A549 (cell line): ENCODE data around the gene SLC6A3. TPM values are rescaled to one million over a fixed set of nuclear protein-coding genes. Genes with fewer than 3 reads are reported as not detected.

ENCODE experiments used
- ATAC-seq, 2 experiments: fragments of 200-7000 bp in 1 of 2; fragments of >200 bp in 1 of 2; cut with Nextera tagmentation in 1 of 2; cut with Tn5 transposase in 1 of 2; 3 replicates each; pipeline versions ENCODE4 v1.8.0 to v1.9.1; 2018 to 2020; ENCODE audit warnings: mild to moderate bottlenecking in 1 of 2, moderate library complexity in 1 of 2
- CTCF ChIA-PET: fragments of 300-600 bp; sonication (Branson Sonifier 250); formaldehyde crosslinking; extraction: SDS; loops from one replicate; lab custom pipeline; 2021; ENCODE audit warnings: antibody characterized with exemption, inconsistent platforms; lab: Yijun Ruan, JAX
- POLR2A ChIA-PET: fragments of 350-600 bp; formaldehyde crosslinking; extraction: SDS; loops from one replicate; lab custom pipeline; 2021; ENCODE audit warnings: antibody characterized with exemption, inconsistent platforms; lab: Yijun Ruan, JAX
- DNase-seq, 2 experiments: peaks; one replicate each; pipeline versions ENCODE4 v3.0.0 to v3.0.0-alpha.2; 2011 to 2016; ENCODE audit warnings: low read depth in 1 of 2, low spot score in 1 of 2
- FAIRE-seq: peaks from 2 replicates; lab custom pipeline; 2011; peaks lifted over from hg19 to GRCh38; lab: Jason Lieb, UNC
- H3K27ac ChIP-seq, 2 experiments: fragments of >200 bp; sonication (Bioruptor Twin); formaldehyde crosslinking; 3 replicates each; pipeline ENCODE4 v1.5.1; 2016 to 2017
- H3K4me1 ChIP-seq: fragments of >200 bp; sonication (Bioruptor Twin); formaldehyde crosslinking; 3 replicates; pipeline ENCODE4 v1.6.1; 2016
- H3K4me2 ChIP-seq: fragments of >200 bp; sonication (Bioruptor Twin); formaldehyde crosslinking; 3 replicates; pipeline ENCODE4 v1.6.1; 2016
- H3K4me3 ChIP-seq: fragments of >200 bp; sonication (Bioruptor Twin); formaldehyde crosslinking; 3 replicates; pipeline ENCODE4 v1.5.1; 2016
- H3K9me3 ChIP-seq: fragments of >200 bp; sonication (Bioruptor Twin); formaldehyde crosslinking; 3 replicates; pipeline ENCODE4 v1.6.1; 2016
- BHLHE40 ChIP-seq: IDR thresholded peaks from 2 replicates; pipeline ENCODE4 v1.6.1; 2012; ENCODE audit warnings: low read depth, low read length, inconsistent platforms
- CBX2 ChIP-seq: fragments of 200-600 bp; sonication (generic); IDR thresholded peaks from 2 replicates; pipeline ENCODE4 v1.6.1; 2016; ENCODE audit warnings: low read depth, mild to moderate bottlenecking, borderline replicate concordance
- CEBPB ChIP-seq, 2 experiments: fragments of >200 bp in 1 of 2; sonication (Bioruptor Twin) in 1 of 2; formaldehyde crosslinking in 1 of 2; IDR thresholded peaks; 2 replicates each; pipeline ENCODE4 v1.6.1; 2012 to 2016
- CHD2 ChIP-seq: fragments of 150-350 bp; IDR thresholded peaks from 2 replicates; pipeline ENCODE4 v1.6.1; 2014; ENCODE audit warnings: low read length; ENCODE audit not compliant: partially characterized antibody
- CHD4 ChIP-seq: fragments of 200-600 bp; sonication (generic); IDR thresholded peaks from 2 replicates; pipeline ENCODE4 v1.6.1; 2016; ENCODE audit warnings: antibody characterized with exemption, mild to moderate bottlenecking, borderline replicate concordance
- EHMT2 ChIP-seq: fragments of 200-600 bp; sonication (generic); IDR thresholded peaks from 2 replicates; pipeline ENCODE4 v1.6.1; 2016; ENCODE audit warnings: antibody characterized with exemption, low read depth, mild to moderate bottlenecking, moderate library complexity
- FOSB ChIP-seq: fragments of 250-450 bp; sonication (Bioruptor Pico); IDR thresholded peaks from 2 replicates; pipeline ENCODE4 v1.5.0; 2020; ENCODE audit warnings: mild to moderate bottlenecking, moderate library complexity
- FOSL2 ChIP-seq, 2 experiments: fragments of 450-650 bp in 1 of 2; fragments of >200 bp in 1 of 2; sonication (Bioruptor Twin) in 1 of 2; formaldehyde crosslinking; IDR thresholded peaks; 2 replicates each; pipeline versions ENCODE4 v1.5.0 to v1.6.1; 2016 to 2020; ENCODE audit warnings: mild to moderate bottlenecking in 1 of 2, moderate library complexity in 1 of 2
- FOXS1 ChIP-seq: fragments of 250-450 bp; sonication (Bioruptor Pico); IDR thresholded peaks from 2 replicates; pipeline ENCODE4 v1.5.0; 2020; ENCODE audit warnings: mild to moderate bottlenecking, moderate library complexity
- HDAC2 ChIP-seq: fragments of 200-600 bp; sonication (generic); IDR thresholded peaks from 2 replicates; pipeline ENCODE4 v1.6.1; 2016
- HEYL ChIP-seq: fragments of 250-450 bp; sonication (Bioruptor Pico); IDR thresholded peaks from 2 replicates; pipeline ENCODE4 v1.8.0; 2021; ENCODE audit warnings: mild to moderate bottlenecking, moderate library complexity
- HOXB5 ChIP-seq: fragments of 250-450 bp; sonication (Bioruptor Pico); IDR thresholded peaks from 2 replicates; pipeline ENCODE4 v1.5.0; 2020; ENCODE audit warnings: mild to moderate bottlenecking, moderate library complexity
- JUN ChIP-seq, 2 experiments: fragments of >200 bp; sonication (Bioruptor Twin); formaldehyde crosslinking; IDR thresholded peaks; 2 replicates in 1 of 2; 3 replicates in 1 of 2; pipeline ENCODE4 v1.6.1; 2016 to 2017
- JUNB ChIP-seq: fragments of >200 bp; sonication (Bioruptor Twin); formaldehyde crosslinking; IDR thresholded peaks from 2 replicates; pipeline ENCODE4 v1.6.1; 2016
- KDM1A ChIP-seq: fragments of 200-600 bp; sonication (generic); IDR thresholded peaks from 2 replicates; pipeline ENCODE4 v1.6.1; 2016; ENCODE audit warnings: low read depth, mild to moderate bottlenecking
- MAFK ChIP-seq: fragments of 450-650 bp; IDR thresholded peaks from 2 replicates; pipeline ENCODE4 v1.6.1; 2014; ENCODE audit not compliant: partially characterized antibody
- NFE2L2 ChIP-seq: fragments of 150-350 bp; conservative IDR thresholded peaks from 2 replicates; pipeline ENCODE4 v1.6.1; 2014; ENCODE audit warnings: low read length
- PBX3 ChIP-seq: IDR thresholded peaks from 2 replicates; pipeline ENCODE4 v1.6.1; 2012
- PHF8 ChIP-seq: fragments of 200-600 bp; sonication (generic); IDR thresholded peaks from 2 replicates; pipeline ENCODE4 v1.6.1; 2016; ENCODE audit warnings: low read depth, mild to moderate bottlenecking, antibody characterized with exemption, moderate library complexity, borderline replicate concordance
- POLR2A ChIP-seq: IDR thresholded peaks from 2 replicates; pipeline ENCODE4 v1.6.1; 2012; ENCODE audit warnings: mild to moderate bottlenecking, low read length
- RNF2 ChIP-seq: fragments of 200-600 bp; sonication (generic); IDR thresholded peaks from 2 replicates; pipeline ENCODE4 v1.6.1; 2016; ENCODE audit warnings: low read depth, mild to moderate bottlenecking, antibody characterized with exemption, moderate library complexity, borderline replicate concordance
- SMC3 ChIP-seq: fragments of >200 bp; sonication (Bioruptor Twin); formaldehyde crosslinking; IDR thresholded peaks from 3 replicates; pipeline ENCODE4 v1.6.1; 2018; ENCODE audit warnings: inconsistent platforms
- ZFP36 ChIP-seq: fragments of 450-650 bp; IDR thresholded peaks from 2 replicates; pipeline ENCODE4 v1.6.1; 2014; ENCODE audit warnings: borderline replicate concordance; ENCODE audit not compliant: partially characterized antibody
- ZSCAN20 ChIP-seq: fragments of 250-450 bp; sonication (Bioruptor Pico); IDR thresholded peaks from 2 replicates; pipeline ENCODE4 v1.8.0; 2022; ENCODE audit warnings: mild to moderate bottlenecking, moderate library complexity
- WGBS: methylation state at CpG from one replicate; pipeline ENCODE4 v1.1.6; 2017; ENCODE audit errors: missing lambda C conversion rate; 5-methylcytosine and 5-hydroxymethylcytosine counted together
- polyA plus RNA-seq, 4 experiments: library from polyadenylated mRNA; depleted of rRNA in 3 of 4; stranded (reverse); fragments of >200 nt; fragmentation: RNase III in 1 of 4; extraction: RNeasy Plus Mini Kit Qiagen cat#74134 plus additional on column Dnase treatment in 1 of 4; gene quantifications; 2 replicates in 3 of 4; 3 replicates in 1 of 4; pipeline ENCODE4 v1.2.3, GENCODE V29; 2011 to 2017
- TF ChIP-seq, protein P1 (sequence below): IDR thresholded peaks from 2 replicates; pipeline ENCODE4 v1.6.1; 2012
- TF ChIP-seq, protein P2 (sequence below): fragments of >200 bp; sonication (Bioruptor Twin); formaldehyde crosslinking; IDR thresholded peaks from 3 replicates; pipeline ENCODE4 v1.6.1; 2016

The SLC6A3 gene
- polyA plus RNA-seq, 2 of the 4 experiments (the other 2 are of a cell fraction): 0.05 to 0.06 TPM

- TF ChIP-seq MAFK (no peak), HOXB5 (CRISPR knock-in tag) (no peak), POLR2A (no peak), CHD4 (no peak)
- TF ChIP-seq, protein P1, sequence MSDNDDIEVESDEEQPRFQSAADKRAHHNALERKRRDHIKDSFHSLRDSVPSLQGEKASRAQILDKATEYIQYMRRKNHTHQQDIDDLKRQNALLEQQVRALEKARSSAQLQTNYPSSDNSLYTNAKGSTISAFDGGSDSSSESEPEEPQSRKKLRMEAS: no peak
- TF ChIP-seq, protein P2, sequence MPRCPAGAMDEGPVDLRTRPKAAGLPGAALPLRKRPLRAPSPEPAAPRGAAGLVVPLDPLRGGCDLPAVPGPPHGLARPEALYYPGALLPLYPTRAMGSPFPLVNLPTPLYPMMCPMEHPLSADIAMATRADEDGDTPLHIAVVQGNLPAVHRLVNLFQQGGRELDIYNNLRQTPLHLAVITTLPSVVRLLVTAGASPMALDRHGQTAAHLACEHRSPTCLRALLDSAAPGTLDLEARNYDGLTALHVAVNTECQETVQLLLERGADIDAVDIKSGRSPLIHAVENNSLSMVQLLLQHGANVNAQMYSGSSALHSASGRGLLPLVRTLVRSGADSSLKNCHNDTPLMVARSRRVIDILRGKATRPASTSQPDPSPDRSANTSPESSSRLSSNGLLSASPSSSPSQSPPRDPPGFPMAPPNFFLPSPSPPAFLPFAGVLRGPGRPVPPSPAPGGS: no peak
Measured at GRCh38 chr5:1481959-1482331, 36.7 kb upstream of the SLC6A3 start (continued).

DNA sequence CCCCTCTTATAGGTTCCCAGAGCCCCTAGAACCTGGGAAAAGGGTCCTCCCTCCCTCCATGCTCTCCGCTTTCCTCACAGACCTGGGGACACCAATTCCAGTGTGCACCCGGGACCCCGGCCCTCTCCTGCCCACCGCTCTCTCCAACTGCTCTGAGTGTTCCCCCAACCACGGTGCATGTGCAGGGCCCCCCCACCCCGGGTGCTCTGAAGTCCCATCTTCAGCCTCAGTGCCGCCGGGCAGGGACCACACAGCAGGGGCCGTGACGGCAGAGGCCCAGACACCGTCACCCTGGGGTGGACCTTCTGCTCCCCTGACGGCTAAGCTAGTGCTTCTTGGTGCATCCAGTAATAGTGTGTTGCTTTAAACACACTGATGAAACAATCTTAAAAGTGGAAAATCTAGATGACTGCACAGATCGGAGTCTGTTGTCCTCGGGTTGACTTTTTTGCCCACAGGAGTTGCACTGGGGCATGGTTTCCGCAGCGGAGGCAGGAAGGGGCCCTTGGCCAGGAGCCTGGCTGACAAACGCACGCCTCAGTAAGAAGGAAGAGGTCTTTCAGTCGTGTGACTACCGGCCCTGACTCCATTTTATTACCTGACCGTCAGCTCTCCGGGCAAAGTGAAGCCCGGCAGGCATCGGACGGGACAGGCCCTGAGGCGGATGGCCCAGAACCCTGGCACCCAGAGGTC lies 36.2 kb upstream of the SLC6A3 start:
- 93% methylated on average over 22 of the region's 26 CpGs for WGBS
- TF ChIP-seq HOXB5 (CRISPR knock-in tag) (no peak), PBX3 (no peak), PHF8 (no peak), CBX2 (no peak), ZSCAN20 (CRISPR knock-in tag) (no peak), JUN (IDR thresholded peaks at IDR 0.05) (no peak), EHMT2 (no peak), RNF2 (no peak), KDM1A (no peak)
- TF ChIP-seq, all 56 proteins: peak for 0
- DNase-seq (no peak), FAIRE-seq (no peak), ATAC-seq (no peak)
- H3K4me3 ChIP-seq: no peak overlapping the region
- no peak overlapping the region for H3K4me2 ChIP-seq
- no peaks in the 10 kb centered on the region for H3K9me3 ChIP-seq
- ChIA-PET CTCF (interaction anchor here (3.3 kb wide), 1 partner anchor 8 kb away, joined by 18 read pairs; no protein-coding TSS in a partner anchor), POLR2A (no interaction called here)
- peak overlapping the region in 1 of 2 experiments; percentile 57; a peak in 3 of 6 replicates for H3K27ac ChIP-seq
- peaks cover 21% of the 10 kb centered on the region for H3K4me1 ChIP-seq

GRCh38 chr5:1480806-1481205 lies 35.6 kb upstream of the SLC6A3 start:
- ChIA-PET POLR2A (no interaction called here), CTCF (interaction anchor here (1.0 to 3.3 kb wide), 11 partner anchors 9 to 272 kb away, joined by 3 to 23 read pairs (median 5); no protein-coding TSS in a partner anchor)
- DNase-seq (no peak), ATAC-seq (peak; percentile 17 to 27; a peak in 2 of 6 replicates), FAIRE-seq (no peak)
- 86% methylated on average over 11 of the region's 12 CpGs for WGBS
- H3K9me3 ChIP-seq: no peaks in the 10 kb centered on the region
- H3K27ac ChIP-seq: peak overlapping the region in 1 of 2 experiments; percentile 57; a peak in 4 of 6 replicates
- 0 out of 3 replicates have a peak overlapping the region, but pooled peaks have one; percentile 15 for H3K4me2 ChIP-seq
- no peak overlapping the region for H3K4me3 ChIP-seq
- H3K4me1 ChIP-seq: peaks cover 21% of the 10 kb centered on the region
- TF ChIP-seq ZFP36 (no peak), FOXS1 (CRISPR knock-in tag) (no peak), FOSL2 (IDR thresholded peaks at IDR 0.05) (no peak), FOSL2 (CRISPR knock-in tag; IDR thresholded peaks at IDR 0.05) (no peak), HDAC2 (no peak), HEYL (CRISPR knock-in tag) (no peak), NFE2L2 (no peak), CEBPB (IDR thresholded peaks at IDR 0.05) (no peak), JUNB (no peak), FOSB (CRISPR knock-in tag) (no peak), BHLHE40 (no peak), SMC3 (no peak), CHD2 (no peak)
- TF ChIP-seq, protein P1: no peak
